Hepatocyte (in vitro differentiated cells): ENCODE data around the gene NRXN2.

Source experiments
- EZH2phosphoT487 ChIP-seq: fragments of 200-600 bp; sonication (generic); IDR thresholded peaks from one replicate; pipeline ENCODE4 v1.6.1; 2018; ENCODE audit warnings: antibody characterized with exemption, mild to moderate bottlenecking, low read depth, moderate library complexity; ENCODE audit not compliant: unreplicated experiment, severe bottlenecking
- TF ChIP-seq, protein P1 (sequence below): fragments of 200-600 bp; sonication (generic); IDR thresholded peaks from 2 replicates; pipeline ENCODE4 v1.5.1; 2016; ENCODE audit warnings: antibody characterized with exemption, mild to moderate bottlenecking; ENCODE audit not compliant: poor library complexity

DNA sequence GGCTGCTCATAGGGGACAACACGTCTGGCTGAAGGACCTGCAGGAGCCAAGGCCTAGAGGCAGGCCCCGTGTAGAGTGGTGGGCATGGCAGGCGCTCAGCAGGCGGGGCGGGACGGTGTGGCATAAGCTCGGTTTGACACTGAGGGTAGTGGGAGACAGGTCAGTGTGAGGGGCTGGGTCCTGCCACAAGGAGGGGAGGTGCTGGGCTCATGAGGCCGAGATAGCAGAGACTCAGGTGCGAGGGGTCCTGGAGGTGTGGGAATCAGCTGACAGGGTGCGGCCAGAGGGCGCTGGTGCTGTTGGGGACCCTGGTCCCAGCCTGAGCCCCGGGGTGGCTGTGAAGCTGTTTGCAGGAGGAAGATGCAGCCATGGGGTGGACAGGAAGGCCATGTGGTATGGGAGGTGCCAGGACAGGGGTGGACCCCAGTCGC, 125.3 kb downstream of the NRXN2 start:
- TF ChIP-seq, protein P1, sequence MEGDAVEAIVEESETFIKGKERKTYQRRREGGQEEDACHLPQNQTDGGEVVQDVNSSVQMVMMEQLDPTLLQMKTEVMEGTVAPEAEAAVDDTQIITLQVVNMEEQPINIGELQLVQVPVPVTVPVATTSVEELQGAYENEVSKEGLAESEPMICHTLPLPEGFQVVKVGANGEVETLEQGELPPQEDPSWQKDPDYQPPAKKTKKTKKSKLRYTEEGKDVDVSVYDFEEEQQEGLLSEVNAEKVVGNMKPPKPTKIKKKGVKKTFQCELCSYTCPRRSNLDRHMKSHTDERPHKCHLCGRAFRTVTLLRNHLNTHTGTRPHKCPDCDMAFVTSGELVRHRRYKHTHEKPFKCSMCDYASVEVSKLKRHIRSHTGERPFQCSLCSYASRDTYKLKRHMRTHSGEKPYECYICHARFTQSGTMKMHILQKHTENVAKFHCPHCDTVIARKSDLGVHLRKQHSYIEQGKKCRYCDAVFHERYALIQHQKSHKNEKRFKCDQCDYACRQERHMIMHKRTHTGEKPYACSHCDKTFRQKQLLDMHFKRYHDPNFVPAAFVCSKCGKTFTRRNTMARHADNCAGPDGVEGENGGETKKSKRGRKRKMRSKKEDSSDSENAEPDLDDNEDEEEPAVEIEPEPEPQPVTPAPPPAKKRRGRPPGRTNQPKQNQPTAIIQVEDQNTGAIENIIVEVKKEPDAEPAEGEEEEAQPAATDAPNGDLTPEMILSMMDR, result no peak
- TF ChIP-seq EZH2phosphoT487, result no peak
